Endothelial cell of umbilical vein (primary cell): ENCODE results near the gene MIXL1. TPM values are rescaled to one million over a fixed set of nuclear protein-coding genes. Genes with fewer than 3 reads are reported as not detected.

Experiments used
- BruUV-seq: library from RNA; stranded (reverse); fragments of 400-500 nt; replicated peaks from 2 replicates; lab custom pipeline; 2021; lab: Mats Ljungman, UMichigan
- CTCF ChIA-PET: fragments of 300-600, 350-600 bp; sonication (Branson Sonifier 250); formaldehyde crosslinking; loops from one replicate; lab custom pipeline; 2021; ENCODE audit warnings: antibody characterized with exemption, inconsistent platforms; lab: Charles Lee
- POLR2A ChIA-PET: fragments of 300-600, 350-600 bp; sonication (Branson Sonifier 250); formaldehyde crosslinking; loops from one replicate; lab custom pipeline; 2021; ENCODE audit warnings: antibody characterized with exemption, inconsistent platforms; lab: Charles Lee
- DNase-seq: peaks from one replicate; pipeline ENCODE4 v3.0.0-alpha.2; 2011; ENCODE audit warnings: low read depth, low spot score
- FAIRE-seq: peaks from 2 replicates; lab custom pipeline; 2011; peaks lifted over from hg19 to GRCh38; lab: Jason Lieb, UNC
- H2AFZ ChIP-seq: 2 replicates; pipeline ENCODE4 v1.6.0; 2012; ENCODE audit warnings: low read depth, low read length, control low read depth, inconsistent platforms
- H3K27ac ChIP-seq: 2 replicates; pipeline ENCODE4 v1.5.1; 2011; ENCODE audit warnings: low read depth, mild to moderate bottlenecking, control low read depth, low read length, moderate library complexity; ENCODE audit not compliant: insufficient read depth
- H3K27me3 ChIP-seq, 2 experiments: 2 replicates each; pipeline versions ENCODE4 v1.6.0 to v1.6.1; 2011; ENCODE audit warnings: low read length in 2 of 2, mixed read lengths in 1 of 2; ENCODE audit not compliant: control insufficient read depth in 2 of 2, insufficient read depth in 2 of 2
- H3K36me3 ChIP-seq, 2 experiments: 2 replicates in 1 of 2; 3 replicates in 1 of 2; pipeline ENCODE4 v1.5.1; 2011; ENCODE audit warnings: low read length in 2 of 2, mild to moderate bottlenecking in 1 of 2, moderate library complexity in 1 of 2; ENCODE audit not compliant: control insufficient read depth in 2 of 2, insufficient read depth in 2 of 2; ENCODE audit errors: extremely low read depth in 1 of 2
- H3K4me1 ChIP-seq: 3 replicates; pipeline ENCODE4 v1.5.1; 2011; ENCODE audit warnings: mild to moderate bottlenecking, low read length; ENCODE audit not compliant: control insufficient read depth, insufficient read depth; ENCODE audit errors: extremely low read depth
- H3K4me2 ChIP-seq: 2 replicates; pipeline ENCODE4 v1.6.1; 2011; ENCODE audit warnings: low read length, control low read depth, mixed read lengths; ENCODE audit not compliant: insufficient read depth
- H3K4me3 ChIP-seq, 3 experiments: fragments of 200-600 bp in 1 of 3; sonication (generic), shearing (Covaris generic) in 1 of 3; replicated peaks in 1 of 3; 2 replicates each; pipeline ENCODE4 v1.5.1; 2011 to 2016; ENCODE audit warnings: control low read depth in 3 of 3, low read length in 3 of 3, mild to moderate bottlenecking in 2 of 3, inconsistent platforms in 1 of 3, low read depth in 1 of 3, moderate library complexity in 1 of 3; ENCODE audit not compliant: insufficient read depth in 1 of 3
- H3K79me2 ChIP-seq: 2 replicates; pipeline ENCODE4 v1.6.0; 2012; ENCODE audit warnings: low read length, inconsistent platforms; ENCODE audit not compliant: control insufficient read depth, insufficient read depth
- H3K9ac ChIP-seq: replicated peaks from 2 replicates; pipeline ENCODE3; 2011; ENCODE audit warnings: low read length, control low read depth; ENCODE audit not compliant: insufficient read depth; ENCODE audit errors: extremely low read depth
- H3K9me1 ChIP-seq: replicated peaks from 3 replicates; pipeline ENCODE4 v1.6.0; 2011; ENCODE audit warnings: mild to moderate bottlenecking, low read length; ENCODE audit not compliant: control insufficient read depth, insufficient read depth; ENCODE audit errors: extremely low read depth
- H3K9me3 ChIP-seq: replicated peaks from 2 replicates; pipeline ENCODE4 v1.5.1; 2012; ENCODE audit warnings: low read length, inconsistent platforms; ENCODE audit not compliant: control insufficient read depth, insufficient read depth
- H4K20me1 ChIP-seq: replicated peaks from 2 replicates; pipeline ENCODE3; 2011; ENCODE audit warnings: mild to moderate bottlenecking, low read length; ENCODE audit not compliant: control insufficient read depth, insufficient read depth; ENCODE audit errors: extremely low read depth
- EZH2 ChIP-seq: IDR thresholded peaks from 2 replicates; pipeline ENCODE4 v1.6.1; 2012; ENCODE audit warnings: borderline replicate concordance, low read depth, mild to moderate bottlenecking, moderate library complexity, low read length, inconsistent platforms; ENCODE audit not compliant: severe bottlenecking
- FOS ChIP-seq: IDR thresholded peaks from 2 replicates; pipeline ENCODE4 v1.6.1; 2011; ENCODE audit warnings: mild to moderate bottlenecking, low read length, moderate library complexity, borderline replicate concordance; ENCODE audit not compliant: insufficient read depth
- GATA2 ChIP-seq: IDR thresholded peaks from 2 replicates; pipeline ENCODE4 v1.7.0; 2011; ENCODE audit warnings: low read depth, mild to moderate bottlenecking, moderate library complexity, mixed read lengths, low read length; ENCODE audit not compliant: insufficient read length, insufficient read depth
- JUN ChIP-seq: IDR thresholded peaks from 2 replicates; pipeline ENCODE4 v1.6.1; 2011; ENCODE audit warnings: borderline replicate concordance, low read depth; ENCODE audit not compliant: insufficient read length, insufficient read depth
- MYC ChIP-seq: IDR thresholded peaks from one replicate; pipeline ENCODE4 v1.6.1; 2011; ENCODE audit warnings: mild to moderate bottlenecking, low read depth, low read length
- POLR2A ChIP-seq: IDR thresholded peaks from 2 replicates; pipeline ENCODE4 v1.6.1; 2012; ENCODE audit warnings: low read depth, mild to moderate bottlenecking, control low read depth, low read length
- POLR2AphosphoS5 ChIP-seq: IDR thresholded peaks from 2 replicates; pipeline ENCODE4 v1.6.1; 2012; ENCODE audit warnings: low read depth, mild to moderate bottlenecking, control low read depth, low read length, moderate library complexity; ENCODE audit not compliant: insufficient read depth
- dilution Hi-C: fragments of 300-500 bp; cut with MboI; formaldehyde crosslinking; loops from one replicate; pipeline ENCODE4 v1.15.0; 2019; ENCODE audit warnings: low sequenced_read_pairs; ENCODE audit not compliant: extremely low pct_ligation_motif_present
- intact Hi-C: fragments of 100-400 bp; cut with micrococcal nuclease; formaldehyde crosslinking; loops from one replicate; pipeline ENCODE4 v1.10.0; 2022
- polyA plus RNA-seq, 4 experiments: library from polyadenylated mRNA; depleted of rRNA in 3 of 4; stranded (reverse) in 3 of 4; unstranded in 1 of 4; fragments of >200 nt; gene quantifications; 2 replicates each; pipeline versions ENCODE4 v1.2.1 to v1.2.3, GENCODE V29; 2011 to 2012; ENCODE audit warnings: missing spikeins in 1 of 4
- total RNA-seq: library from RNA; stranded (reverse); gene quantifications from 2 replicates; pipeline ENCODE4 v1.2.3, GENCODE V29; 2021
- TF ChIP-seq, protein P1 (sequence below): IDR thresholded peaks from 2 replicates; pipeline ENCODE4 v1.6.1; 2011; ENCODE audit not compliant: insufficient read depth, insufficient read length
- TF ChIP-seq, protein P2 (sequence below), 2 donors: IDR thresholded peaks; 1 replicate in 1 of 2; 2 replicates in 1 of 2; pipeline ENCODE4 v1.5.1; 2011; ENCODE audit warnings: low read length in 2 of 2, mild to moderate bottlenecking in 2 of 2, moderate library complexity in 2 of 2, control low read depth in 1 of 2, inconsistent platforms in 1 of 2, low read depth in 1 of 2; ENCODE audit not compliant: insufficient read depth in 1 of 2; ENCODE audit errors: extremely low read depth in 1 of 2

The MIXL1 gene
- total and polyA plus RNA-seq, 2 donors (not counting 3 experiments of a cell fraction or from before 2014, with no cell fraction given), result 0.58 to 1.2 TPM

DNA sequence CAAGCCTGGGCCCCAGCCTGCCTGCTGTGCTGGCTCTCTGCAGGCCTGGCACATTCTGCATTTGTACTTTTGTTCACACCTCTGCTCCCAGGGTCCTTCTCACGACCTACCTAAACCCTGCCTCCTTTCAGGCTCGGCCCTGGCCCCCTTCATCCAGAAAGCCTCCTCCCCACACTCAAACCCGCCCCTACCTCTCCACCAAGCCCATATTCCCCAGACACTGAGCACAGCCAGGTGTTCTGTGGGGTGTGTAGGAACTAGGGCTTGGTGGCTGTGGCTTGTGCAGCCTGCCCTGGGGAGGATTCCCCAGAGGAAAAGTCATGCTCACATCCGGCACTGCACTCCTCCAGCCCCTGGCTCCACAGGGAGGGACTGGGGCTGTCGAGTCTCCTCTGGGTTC is 8.2 kb upstream of the MIXL1 start:
- intact Hi-C loops, result no loop called here
- no peak overlapping the region for H2AFZ ChIP-seq
- no peak overlapping the region for H3K4me3 ChIP-seq
- no TSS peak for BruUV-seq
- dilution Hi-C loops, result no loop called here
- no peak overlapping the region for H3K27ac ChIP-seq
- CTCF ChIA-PET, result interaction anchor here (1.2 to 1.5 kb wide), 2 partner anchors 18 to 90 kb away, joined by 3 to 5 read pairs; no protein-coding TSS in a partner anchor
- no peaks in the 10 kb centered on the region for H3K36me3 ChIP-seq
- H4K20me1 ChIP-seq, result no peaks in the 10 kb centered on the region
- H3K9me3 ChIP-seq, result no peaks in the 10 kb centered on the region
- TF ChIP-seq JUN, result no peak
- TF ChIP-seq, protein P1, sequence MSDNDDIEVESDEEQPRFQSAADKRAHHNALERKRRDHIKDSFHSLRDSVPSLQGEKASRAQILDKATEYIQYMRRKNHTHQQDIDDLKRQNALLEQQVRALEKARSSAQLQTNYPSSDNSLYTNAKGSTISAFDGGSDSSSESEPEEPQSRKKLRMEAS, result no peak
- POLR2A ChIA-PET, result no interaction called here
- DNase-seq, result no peak
- FAIRE-seq, result no peak
- no peaks in the 10 kb centered on the region for H3K79me2 ChIP-seq
- H3K27me3 ChIP-seq, result no peaks in the 10 kb centered on the region
- H3K9ac ChIP-seq, result no peak overlapping the region
- no peak overlapping the region for H3K4me2 ChIP-seq
- no peaks in the 10 kb centered on the region for H3K9me1 ChIP-seq
- H3K4me1 ChIP-seq, result no peaks in the 10 kb centered on the region

DNA sequence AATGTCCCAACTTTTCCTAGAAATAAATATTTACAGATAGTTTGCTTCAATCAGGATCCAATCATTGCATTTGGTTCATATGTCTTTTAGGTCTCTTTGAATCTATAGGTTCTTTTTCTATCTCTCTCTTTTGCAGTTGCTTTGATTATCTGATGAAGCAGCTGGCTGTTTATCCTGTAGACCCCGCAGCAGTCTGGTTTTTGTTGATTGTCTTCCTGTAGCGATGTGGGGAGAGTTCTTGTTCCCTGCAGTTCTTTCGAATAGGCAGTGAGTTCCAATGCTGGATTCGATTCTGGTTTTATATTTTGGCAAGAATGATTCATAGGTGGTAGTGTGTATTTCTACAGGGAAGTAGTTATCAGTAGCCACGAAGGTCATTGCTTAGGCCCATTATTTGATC is 7.4 kb upstream of the MIXL1 start:
- intact Hi-C loops, result no loop called here
- no peak for FAIRE-seq
- POLR2A ChIA-PET, result no interaction called here

More for the DNA sequence above, 7.4 kb upstream of the MIXL1 start:
- no peaks in the 10 kb centered on the region for H3K79me2 ChIP-seq
- no peaks in the 10 kb centered on the region for H3K9me1 ChIP-seq
- H3K4me3 ChIP-seq, result no peak overlapping the region
- H2AFZ ChIP-seq, result no peak overlapping the region
- H3K36me3 ChIP-seq, result no peaks in the 10 kb centered on the region
- H3K4me2 ChIP-seq, result no peak overlapping the region
- no peak overlapping the region for H3K27ac ChIP-seq
- no peaks in the 10 kb centered on the region for H3K9me3 ChIP-seq
- DNase-seq, result no peak
- no TSS peak for BruUV-seq
- H3K4me1 ChIP-seq, result no peaks in the 10 kb centered on the region
- H4K20me1 ChIP-seq, result no peaks in the 10 kb centered on the region
- no peaks in the 10 kb centered on the region for H3K27me3 ChIP-seq
- CTCF ChIA-PET, result interaction anchor here (1.5 kb wide), 1 partner anchor 19 kb away, joined by 5 read pairs; no protein-coding TSS in a partner anchor
- dilution Hi-C loops, result no loop called here
- TF ChIP-seq MYC (no peak), GATA2 (no peak), FOS (no peak), POLR2AphosphoS5 (no peak), EZH2 (no peak), JUN (no peak), POLR2A (no peak)
- TF ChIP-seq, protein P2, sequence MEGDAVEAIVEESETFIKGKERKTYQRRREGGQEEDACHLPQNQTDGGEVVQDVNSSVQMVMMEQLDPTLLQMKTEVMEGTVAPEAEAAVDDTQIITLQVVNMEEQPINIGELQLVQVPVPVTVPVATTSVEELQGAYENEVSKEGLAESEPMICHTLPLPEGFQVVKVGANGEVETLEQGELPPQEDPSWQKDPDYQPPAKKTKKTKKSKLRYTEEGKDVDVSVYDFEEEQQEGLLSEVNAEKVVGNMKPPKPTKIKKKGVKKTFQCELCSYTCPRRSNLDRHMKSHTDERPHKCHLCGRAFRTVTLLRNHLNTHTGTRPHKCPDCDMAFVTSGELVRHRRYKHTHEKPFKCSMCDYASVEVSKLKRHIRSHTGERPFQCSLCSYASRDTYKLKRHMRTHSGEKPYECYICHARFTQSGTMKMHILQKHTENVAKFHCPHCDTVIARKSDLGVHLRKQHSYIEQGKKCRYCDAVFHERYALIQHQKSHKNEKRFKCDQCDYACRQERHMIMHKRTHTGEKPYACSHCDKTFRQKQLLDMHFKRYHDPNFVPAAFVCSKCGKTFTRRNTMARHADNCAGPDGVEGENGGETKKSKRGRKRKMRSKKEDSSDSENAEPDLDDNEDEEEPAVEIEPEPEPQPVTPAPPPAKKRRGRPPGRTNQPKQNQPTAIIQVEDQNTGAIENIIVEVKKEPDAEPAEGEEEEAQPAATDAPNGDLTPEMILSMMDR (IDR thresholded peaks at IDR 0.05; ENCODE audit: extremely low read depth in 1 of 2, insufficient read depth in 1 of 2, low read depth in 1 of 2, low read length in 2 of 2), result no peak
- TF ChIP-seq, protein P1, result no peak
- no peak overlapping the region for H3K9ac ChIP-seq
